NB4 (cell line): Measurements from ENCODE around the gene HSF2.

Experiments
- DNase-seq: peaks from one replicate; pipeline ENCODE4 v3.0.0; 2010; ENCODE audit warnings: low read depth
- H3K4me3 ChIP-seq: one replicate; pipeline ENCODE4 v1.5.1; 2011; ENCODE audit warnings: mild to moderate bottlenecking, low read depth, low read length, moderate library complexity
- CTCF ChIP-seq: IDR thresholded peaks from one replicate; pipeline ENCODE4 v1.5.1; 2012; ENCODE audit warnings: low read depth, low read length
- MYC ChIP-seq: IDR thresholded peaks from 2 replicates; pipeline ENCODE4 v1.6.1; 2011; ENCODE audit warnings: low read depth, low read length
- POLR2A ChIP-seq: IDR thresholded peaks from 2 replicates; pipeline ENCODE4 v1.6.1; 2011; ENCODE audit warnings: mild to moderate bottlenecking; ENCODE audit not compliant: insufficient read length; ENCODE audit errors: extremely low read depth
- TF ChIP-seq, protein P1 (sequence below): IDR thresholded peaks from 2 replicates; pipeline ENCODE4 v1.6.1; 2011; ENCODE audit warnings: low read depth, low read length

HSF2 gene

DNA sequence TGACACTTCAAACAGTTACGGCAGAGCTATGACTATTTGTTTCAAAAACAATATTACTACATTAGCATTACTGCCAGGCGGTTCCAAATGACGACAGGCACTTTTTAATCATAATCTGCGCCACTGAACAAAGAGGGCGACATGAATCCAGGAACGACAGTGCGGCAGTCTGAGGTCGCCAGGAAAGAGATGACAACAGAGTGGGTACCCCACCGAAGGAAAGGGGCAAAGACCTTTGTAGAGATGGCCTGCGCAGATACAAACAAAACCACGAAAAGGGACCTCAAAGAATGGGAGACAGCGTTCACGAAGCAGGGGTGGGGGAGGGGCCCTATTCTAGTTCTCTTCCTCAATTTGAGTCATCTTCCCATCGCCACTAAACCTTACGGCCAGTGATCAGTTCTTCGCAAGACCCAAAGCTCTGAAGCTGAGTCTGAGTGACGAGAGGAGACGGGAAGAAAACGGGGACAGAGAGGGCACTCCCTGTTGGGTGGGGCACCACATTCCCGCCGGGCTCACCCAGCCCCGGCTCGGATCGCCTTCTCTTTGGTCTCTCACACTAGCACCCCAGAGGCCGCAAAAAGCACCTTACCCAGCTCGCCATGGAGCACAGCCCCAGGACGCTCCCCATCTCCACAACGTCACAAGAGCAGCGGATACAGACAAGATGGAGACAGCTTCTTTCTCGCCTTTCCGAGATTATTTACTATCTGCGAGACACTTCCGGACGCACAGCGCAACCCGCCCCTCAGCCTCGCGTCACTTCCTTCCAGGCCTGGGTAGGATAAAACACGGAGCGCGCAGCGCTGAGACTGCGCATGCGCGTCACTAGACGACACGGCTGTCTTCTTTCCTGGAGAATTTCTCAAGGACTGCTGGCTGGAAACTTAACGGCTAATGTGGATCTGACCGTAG, 71.9 kb downstream of the HSF2 start, which contains the start of gene SERINC1:
TSS of gene SERINC1 (minus strand) at position 701 of the 915 bp plus-strand sequence. CDS start at position 631, 70 bp downstream.
- H3K4me3 ChIP-seq = peak within 1 kb of the TSS; percentile 90
- TF ChIP-seq MYC (peak; percentile 47; the same call in 1 of the 2 replicates), POLR2A (peak; percentile 91), CTCF (no peak)
- TF ChIP-seq, protein P1, sequence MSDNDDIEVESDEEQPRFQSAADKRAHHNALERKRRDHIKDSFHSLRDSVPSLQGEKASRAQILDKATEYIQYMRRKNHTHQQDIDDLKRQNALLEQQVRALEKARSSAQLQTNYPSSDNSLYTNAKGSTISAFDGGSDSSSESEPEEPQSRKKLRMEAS = 0 out of 2 replicates have a peak, but pooled peaks have one; percentile 29
- peak; percentile 93 for DNase-seq

- DNase-seq = no peak
- TF ChIP-seq MYC (no peak), POLR2A (no peak), CTCF (no peak)
- TF ChIP-seq, protein P1 = no peak
- peak overlapping the region; percentile 90 for H3K4me3 ChIP-seq
These were observed 72.5 kb downstream of the HSF2 start for GRCh38 chr6:122472022-122472340.

- H3K4me3 ChIP-seq = no peak overlapping the region
- TF ChIP-seq CTCF = peak; percentile 14
- no peak for TF ChIP-seq MYC
- peak; percentile 42 for DNase-seq
These were observed 76.7 kb downstream of the HSF2 start for GRCh38 chr6:122476131-122476530.

DNA sequence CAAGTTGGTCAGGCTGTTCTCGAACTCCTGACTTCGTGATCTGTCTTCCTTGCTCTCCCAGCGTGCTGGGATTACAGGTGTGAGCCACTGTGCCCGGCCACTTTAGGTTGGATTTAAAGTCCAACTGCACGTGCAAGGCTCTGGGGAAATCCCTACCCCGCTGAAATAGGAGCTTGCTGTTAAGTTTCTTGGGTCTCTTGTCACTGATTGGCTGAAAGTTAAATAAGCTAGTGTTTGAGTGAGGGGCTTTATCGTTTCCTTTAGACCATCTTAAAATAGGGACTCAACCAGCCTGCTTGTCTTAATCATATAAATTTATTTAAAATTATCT, 83.3 kb downstream of the HSF2 start:
- no peak overlapping the region for H3K4me3 ChIP-seq
- no peak for TF ChIP-seq POLR2A
- TF ChIP-seq, protein P1 = no peak
- no peak for TF ChIP-seq MYC
- TF ChIP-seq CTCF = no peak
- DNase-seq = no peak
